GM21619 (cell line): Measurements from ENCODE around the gene SPATA33.

Source experiments
- ATAC-seq: cut with Tn5 transposase; IDR thresholded peaks from one replicate; pipeline ENCODE4 v1.9.1; 2021; ENCODE audit not compliant: unreplicated experiment

The SPATA33 gene

DNA sequence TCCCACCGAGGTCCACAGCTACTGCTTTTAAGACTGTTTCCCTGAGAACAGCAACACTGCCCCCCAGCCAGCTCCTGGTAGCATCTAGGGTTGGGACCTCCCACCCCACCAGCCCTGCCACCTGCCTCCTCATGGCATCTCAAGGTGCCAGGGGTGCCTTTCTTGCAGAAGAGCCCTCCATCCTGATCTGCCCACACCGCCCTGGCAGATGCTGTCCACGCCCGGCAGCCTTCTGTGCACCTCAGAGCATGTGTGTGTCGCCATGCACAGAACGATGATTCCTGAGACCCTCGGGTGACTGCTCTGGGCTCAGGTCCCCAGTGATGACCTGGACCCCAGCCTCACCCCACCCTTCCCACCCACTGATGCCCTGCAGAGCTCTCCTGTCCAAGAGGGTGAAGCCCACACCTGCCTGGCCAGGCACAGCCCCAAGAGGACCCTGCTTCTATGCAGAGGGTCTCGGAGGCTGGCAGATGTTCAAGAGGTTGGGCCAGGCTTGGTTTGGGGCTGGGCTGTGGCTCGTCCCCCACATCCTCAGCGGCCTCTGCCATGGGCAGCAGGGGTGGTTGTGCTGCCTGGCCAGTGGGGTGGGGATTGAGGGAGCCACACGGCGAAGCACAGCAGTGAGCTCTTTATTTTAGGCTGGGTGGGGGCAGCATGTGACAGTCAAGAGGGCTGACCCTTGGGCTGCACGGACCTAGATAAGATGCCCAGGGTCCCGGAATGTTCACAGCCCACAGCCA is 49.1 kb downstream of the SPATA33 start:
- no peak for ATAC-seq

DNA sequence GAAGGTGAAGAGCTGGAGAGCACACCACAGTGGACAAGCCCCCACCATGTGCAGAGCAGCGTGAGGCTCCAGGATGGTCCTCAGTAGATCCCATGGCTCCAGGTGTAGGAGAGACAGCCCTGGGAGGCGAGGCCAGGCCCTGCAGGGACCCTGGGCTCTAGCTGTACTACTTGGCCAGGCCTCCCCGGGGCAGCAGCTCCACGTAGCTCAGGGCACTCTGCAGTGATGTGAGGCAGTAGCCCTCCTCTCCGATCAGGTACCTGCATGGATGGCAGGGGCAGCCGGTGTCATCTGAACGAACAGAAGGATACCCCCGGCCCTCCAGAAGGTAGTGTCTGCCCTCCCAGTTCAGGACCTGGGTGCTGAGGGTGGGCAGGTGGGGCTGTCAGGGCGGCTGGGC is 50.1 kb downstream of the SPATA33 start:
- ATAC-seq: no peak

DNA sequence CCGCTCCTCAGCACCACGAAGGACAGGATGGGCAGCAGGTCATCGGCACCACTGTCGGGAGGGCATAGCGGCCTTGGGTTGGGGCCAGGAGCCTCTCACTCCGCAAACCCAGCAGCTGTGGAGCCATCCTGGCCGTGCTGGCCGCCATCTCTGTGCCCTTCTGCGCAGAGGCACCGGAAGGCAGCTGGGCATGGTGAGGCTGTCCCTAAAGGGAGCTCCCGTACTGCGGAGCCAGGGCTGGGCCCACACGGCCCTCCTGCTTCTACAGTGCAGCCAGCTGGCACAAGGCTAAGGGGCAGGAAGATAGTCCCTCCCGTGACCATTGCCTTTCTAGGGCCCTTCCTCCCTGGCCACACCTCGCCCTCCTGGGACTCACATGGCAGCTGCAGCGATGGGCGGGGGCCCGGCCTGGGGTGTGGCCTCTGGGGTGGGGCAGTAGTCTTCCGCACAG is 50.9 kb downstream of the SPATA33 start:
- no peak for ATAC-seq

DNA sequence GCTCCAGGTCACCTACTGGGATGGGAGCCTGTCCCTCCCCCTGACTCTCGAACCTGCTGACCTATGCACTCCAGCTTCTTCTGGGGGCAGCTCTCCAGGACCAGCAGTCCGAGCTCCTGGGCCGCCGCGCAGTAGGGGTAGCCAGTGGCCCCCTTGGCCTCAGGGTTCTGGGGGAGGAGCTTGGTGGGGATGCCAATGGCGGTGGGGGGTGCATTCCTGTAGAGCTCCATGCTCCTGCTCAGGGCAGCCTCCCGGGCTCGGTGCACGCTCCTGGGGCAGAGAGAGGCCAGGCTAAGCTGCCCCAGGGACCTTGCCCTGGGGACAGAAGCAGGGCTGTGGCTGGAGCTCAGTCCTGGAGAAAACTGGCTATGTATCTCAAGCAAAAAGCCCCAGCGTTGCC is 51.5 kb downstream of the SPATA33 start:
- no peak for ATAC-seq

- ATAC-seq: no peak
These were observed 52.2 kb downstream of the SPATA33 start for GRCh38 chr16:89709716-89710432.

DNA sequence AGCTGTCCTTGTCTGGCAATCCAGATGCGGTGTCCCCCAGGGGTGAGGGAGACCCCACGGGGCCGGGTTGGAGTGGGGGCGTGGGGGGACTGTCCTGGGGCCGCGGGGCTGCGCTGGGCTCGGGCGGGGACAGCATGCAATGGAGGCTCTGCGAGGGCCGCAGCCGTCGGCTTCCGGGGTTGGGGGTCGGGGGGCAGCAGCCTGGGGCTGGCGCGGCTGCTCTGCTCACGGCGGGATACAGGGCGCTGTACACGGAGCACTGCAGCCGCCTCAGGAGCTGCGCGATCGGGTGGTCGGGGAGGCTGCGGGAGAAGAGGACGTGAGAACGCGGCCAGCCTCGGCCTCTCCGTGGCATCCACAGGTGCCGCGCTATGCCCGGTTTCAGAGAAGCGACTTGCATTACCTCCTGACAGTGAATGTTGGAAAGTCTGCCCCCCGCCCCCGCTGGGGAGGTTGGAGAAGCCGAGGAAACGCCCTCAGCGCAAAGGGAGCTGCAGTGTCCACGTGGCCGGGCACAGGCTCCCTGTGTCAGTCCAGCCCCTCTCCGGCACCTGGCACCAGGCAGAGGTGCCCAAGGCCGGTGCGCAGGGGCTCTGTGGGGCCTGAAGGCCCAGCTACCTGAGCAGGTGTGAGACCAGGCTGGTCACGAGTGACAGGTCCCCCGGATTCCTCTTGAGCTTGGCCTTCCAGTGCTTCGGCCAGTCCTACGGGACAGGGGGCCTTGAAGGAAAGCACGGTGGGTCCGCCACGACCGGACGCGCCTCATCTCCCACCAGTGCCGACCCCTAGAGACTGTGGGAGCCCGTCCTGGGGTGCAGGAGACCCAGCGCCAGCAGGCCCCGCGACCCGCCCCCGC is 53.3 kb downstream of the SPATA33 start:
- ATAC-seq: no peak

DNA sequence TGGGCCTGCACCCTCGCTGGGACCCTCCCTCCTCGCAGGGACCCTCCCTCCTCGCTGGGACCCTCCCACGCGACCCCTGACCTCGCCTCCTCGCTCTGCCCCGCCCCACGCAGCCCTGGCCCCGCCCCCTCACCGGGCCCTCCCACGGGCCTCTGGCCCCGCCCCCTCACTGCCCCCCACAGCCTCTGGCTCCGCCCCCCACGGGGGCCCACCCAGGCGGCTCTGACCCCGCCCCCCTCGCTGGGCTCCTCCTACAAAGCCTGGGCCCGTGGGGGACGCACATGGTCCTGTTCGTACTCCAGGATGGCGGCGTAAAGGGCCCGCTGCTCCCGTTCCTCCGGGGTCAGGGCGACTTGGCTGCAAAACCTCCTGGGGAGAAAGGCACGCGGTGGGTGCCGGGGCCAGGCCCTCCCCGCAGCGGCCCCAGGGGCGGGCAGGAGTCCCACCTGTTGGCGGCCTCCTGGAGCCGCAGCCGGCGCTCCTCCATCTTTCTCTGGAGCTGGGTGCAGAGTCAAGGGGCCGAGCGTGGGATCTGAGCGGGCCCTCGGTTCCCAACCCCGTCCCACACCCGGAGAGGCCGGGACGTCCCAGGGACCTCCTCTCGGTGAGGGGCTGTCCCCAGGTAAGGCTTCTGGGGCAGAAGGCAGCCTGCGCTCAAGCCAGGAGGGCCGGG is 54.1 kb downstream of the SPATA33 start:
- ATAC-seq: no peak

DNA sequence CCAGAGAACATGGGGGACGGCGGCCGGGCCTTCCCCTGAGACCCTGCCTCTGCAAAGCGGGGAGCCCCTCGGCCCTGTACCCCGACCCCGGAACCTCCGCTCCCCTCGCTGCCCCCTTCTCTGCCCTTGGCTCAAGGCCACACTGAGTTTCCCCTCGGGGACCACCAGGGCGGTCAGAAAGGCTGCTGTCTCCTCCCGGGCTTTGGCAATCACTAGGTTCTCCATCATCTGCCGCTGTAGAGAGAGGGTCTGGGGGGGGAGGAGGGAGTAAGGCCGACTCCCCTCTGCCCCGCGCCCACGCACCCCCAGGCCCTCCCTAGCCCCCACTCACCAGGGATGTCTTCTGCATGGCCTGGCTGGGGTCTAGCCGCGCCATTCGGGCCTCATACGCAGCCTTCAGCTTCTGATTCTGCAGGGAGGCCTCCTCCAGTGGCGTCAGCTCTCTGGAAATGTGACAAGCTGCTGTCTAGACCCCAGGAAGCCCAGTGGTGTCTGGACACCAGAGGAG is 54.7 kb downstream of the SPATA33 start:
- ATAC-seq: no peak

DNA sequence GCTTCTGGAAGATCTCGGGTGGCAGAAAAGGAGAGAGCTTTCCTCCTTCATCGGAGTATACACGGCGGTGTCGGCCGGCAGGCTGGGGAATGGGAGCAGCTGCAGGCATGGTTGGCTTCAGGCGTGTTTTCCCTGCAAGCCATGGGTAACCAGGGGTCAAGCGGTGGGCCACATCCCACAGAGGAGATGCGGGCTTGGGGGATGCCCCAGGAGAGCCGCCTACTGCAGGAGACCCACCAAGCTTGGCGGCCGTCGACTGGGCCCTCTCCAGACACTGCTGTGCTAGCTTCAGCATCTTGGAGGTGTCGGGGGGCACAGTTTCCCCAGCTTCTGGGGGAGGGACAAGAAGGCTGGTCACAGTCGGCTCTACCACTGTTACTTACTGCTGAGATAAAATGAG is 58.9 kb downstream of the SPATA33 start:
- no peak for ATAC-seq

- ATAC-seq: no peak
These were observed 59.5 kb downstream of the SPATA33 start for GRCh38 chr16:89716916-89717687.

DNA sequence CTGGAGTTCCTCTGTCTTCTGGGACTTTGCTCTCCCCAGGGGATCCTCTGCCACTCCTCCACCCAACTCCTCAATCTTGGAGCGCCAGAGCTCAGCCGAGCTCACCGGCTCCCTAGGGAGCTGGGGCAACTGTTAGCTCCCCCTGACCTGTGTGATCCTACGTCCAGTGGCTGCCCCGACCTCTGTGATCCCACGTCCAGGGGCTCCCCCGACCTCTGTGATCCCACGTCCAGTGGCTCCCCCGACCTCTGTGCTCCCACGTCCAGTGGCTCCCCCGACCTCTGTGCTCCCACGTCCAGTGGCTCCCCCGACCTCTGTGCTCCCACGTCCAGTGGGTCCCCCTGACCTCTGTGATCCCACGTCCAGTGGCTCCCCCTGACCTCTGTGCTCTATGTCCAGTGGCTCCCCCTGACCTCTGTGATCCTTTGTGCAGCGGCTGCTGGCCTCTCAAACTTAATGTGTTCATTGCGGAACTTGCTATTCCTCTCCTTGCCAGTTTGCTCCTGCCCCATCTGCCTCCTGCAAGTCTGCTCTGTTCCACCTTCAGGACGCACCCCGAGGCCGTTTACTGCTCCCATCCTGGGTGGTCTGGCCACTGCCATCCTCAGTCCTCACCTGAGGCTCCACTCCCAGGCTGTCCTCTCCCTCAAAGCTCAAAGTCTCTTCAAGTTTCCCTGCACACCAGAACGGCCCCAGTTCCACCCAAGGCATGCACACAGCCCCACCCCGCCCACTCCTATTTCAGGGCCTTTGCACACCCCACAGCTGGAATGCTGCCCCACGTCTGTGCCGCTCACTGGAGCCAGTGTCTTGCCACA is 60.3 kb downstream of the SPATA33 start:
- ATAC-seq: no peak
